DND-41 (cell line): ENCODE results near the gene SLC1A3.

ENCODE experiments used
- EZH2 ChIP-seq: IDR thresholded peaks from 3 replicates; pipeline ENCODE4 v1.6.1; 2012; ENCODE audit warnings: borderline replicate concordance, low read depth, mild to moderate bottlenecking, moderate library complexity, low read length, inconsistent platforms; ENCODE audit not compliant: severe bottlenecking
- TF ChIP-seq, protein P1 (sequence below): IDR thresholded peaks from 2 replicates; pipeline ENCODE4 v1.5.1; 2012; ENCODE audit warnings: borderline replicate concordance, low read length, moderate library complexity, mild to moderate bottlenecking; ENCODE audit not compliant: poor library complexity, severe bottlenecking; ENCODE audit errors: extremely low read depth

DNA sequence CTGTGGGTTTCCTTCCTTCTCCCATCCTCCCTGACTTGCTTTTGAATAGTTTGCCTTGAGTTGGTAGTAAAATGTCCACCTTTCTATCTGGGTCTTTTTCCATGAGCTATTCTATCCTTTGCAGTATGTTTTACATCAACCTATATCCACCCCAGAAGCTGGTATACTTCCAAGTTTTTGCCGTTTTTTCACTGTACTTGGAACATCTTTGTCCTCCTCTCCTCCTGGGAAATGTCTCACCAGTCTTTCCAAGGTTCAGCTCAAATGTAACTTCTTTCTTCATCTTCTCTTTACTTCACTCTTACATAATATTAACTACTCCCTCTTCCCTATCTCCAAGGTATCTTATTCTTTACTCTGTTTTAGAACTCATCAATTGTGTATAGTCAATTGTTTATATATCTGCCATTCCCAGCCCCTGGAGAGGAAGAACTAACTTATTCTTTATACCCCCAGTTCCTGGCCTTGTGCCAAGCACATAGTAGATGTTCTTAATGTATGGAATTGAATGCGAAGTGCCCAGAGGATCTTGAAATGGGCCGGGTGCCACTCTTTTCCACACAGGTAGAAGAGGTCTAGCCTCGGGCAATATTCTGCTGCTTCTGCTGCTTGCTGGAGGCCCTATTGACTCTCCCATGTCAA lies 34.9 kb upstream of the SLC1A3 start:
- TF ChIP-seq EZH2: no peak
- TF ChIP-seq, protein P1, sequence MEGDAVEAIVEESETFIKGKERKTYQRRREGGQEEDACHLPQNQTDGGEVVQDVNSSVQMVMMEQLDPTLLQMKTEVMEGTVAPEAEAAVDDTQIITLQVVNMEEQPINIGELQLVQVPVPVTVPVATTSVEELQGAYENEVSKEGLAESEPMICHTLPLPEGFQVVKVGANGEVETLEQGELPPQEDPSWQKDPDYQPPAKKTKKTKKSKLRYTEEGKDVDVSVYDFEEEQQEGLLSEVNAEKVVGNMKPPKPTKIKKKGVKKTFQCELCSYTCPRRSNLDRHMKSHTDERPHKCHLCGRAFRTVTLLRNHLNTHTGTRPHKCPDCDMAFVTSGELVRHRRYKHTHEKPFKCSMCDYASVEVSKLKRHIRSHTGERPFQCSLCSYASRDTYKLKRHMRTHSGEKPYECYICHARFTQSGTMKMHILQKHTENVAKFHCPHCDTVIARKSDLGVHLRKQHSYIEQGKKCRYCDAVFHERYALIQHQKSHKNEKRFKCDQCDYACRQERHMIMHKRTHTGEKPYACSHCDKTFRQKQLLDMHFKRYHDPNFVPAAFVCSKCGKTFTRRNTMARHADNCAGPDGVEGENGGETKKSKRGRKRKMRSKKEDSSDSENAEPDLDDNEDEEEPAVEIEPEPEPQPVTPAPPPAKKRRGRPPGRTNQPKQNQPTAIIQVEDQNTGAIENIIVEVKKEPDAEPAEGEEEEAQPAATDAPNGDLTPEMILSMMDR: no peak
